ENCODE results near the gene ARHGAP28.

DNA sequence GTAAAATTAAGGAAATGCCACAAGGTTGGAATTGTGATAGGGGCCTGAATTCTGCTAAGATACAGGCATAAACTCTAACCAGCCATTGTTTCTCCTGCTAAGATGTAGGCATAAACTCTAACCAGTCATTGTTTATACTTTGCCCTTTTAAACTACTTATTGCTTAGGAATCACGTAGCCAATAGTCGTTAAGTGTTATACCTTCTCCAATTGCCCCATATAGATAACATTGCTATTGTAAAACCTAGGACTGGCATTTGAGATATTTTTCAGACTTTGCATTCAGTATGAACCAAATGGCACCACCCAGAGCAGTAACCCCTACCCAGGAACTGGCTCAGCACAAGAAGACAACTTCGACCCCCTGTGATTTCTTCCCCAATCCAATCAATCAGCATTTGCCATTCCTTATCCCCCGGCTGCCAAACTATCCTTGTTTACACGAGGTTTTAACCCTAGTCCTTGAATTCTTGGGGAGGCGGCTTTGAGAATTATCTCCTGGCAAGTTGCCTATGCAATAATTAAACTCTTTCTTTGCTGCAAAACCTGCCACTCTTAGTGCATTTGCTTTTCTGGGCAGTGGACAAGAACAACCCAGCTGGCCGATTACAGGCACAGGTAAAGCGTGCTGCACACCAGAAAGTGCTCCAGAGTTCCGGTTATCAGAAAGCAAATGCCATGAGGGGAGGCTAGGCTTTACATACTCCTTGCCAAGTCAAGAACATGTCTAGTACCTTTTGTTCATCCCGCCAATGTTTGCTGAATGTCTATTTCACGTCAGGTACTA is 220.5 kb downstream of the ARHGAP28 start:
- TF ChIP-seq, protein P1, sequence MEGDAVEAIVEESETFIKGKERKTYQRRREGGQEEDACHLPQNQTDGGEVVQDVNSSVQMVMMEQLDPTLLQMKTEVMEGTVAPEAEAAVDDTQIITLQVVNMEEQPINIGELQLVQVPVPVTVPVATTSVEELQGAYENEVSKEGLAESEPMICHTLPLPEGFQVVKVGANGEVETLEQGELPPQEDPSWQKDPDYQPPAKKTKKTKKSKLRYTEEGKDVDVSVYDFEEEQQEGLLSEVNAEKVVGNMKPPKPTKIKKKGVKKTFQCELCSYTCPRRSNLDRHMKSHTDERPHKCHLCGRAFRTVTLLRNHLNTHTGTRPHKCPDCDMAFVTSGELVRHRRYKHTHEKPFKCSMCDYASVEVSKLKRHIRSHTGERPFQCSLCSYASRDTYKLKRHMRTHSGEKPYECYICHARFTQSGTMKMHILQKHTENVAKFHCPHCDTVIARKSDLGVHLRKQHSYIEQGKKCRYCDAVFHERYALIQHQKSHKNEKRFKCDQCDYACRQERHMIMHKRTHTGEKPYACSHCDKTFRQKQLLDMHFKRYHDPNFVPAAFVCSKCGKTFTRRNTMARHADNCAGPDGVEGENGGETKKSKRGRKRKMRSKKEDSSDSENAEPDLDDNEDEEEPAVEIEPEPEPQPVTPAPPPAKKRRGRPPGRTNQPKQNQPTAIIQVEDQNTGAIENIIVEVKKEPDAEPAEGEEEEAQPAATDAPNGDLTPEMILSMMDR (IDR thresholded peaks at IDR 0.05 in 2 of 3, conservative IDR thresholded peaks at IDR 0.05 in 1 of 3; ENCODE audit: control insufficient read depth in 2 of 3, extremely low read depth in 1 of 3, insufficient read depth in 1 of 3, low read depth in 3 of 3, low read length in 3 of 3): no peak
- TF ChIP-seq MAX (IDR thresholded peaks at IDR 0.05; ENCODE audit: low read depth, low read length) (no peak), JUNB (IDR thresholded peaks at IDR 0.05) (no peak), SUPT20H (IDR thresholded peaks at IDR 0.05; ENCODE audit: borderline replicate concordance, control insufficient read depth, low read depth, low read length) (no peak)
